ENCODE measurements around the gene OR5AU1.

Gene OR5AU1

DNA sequence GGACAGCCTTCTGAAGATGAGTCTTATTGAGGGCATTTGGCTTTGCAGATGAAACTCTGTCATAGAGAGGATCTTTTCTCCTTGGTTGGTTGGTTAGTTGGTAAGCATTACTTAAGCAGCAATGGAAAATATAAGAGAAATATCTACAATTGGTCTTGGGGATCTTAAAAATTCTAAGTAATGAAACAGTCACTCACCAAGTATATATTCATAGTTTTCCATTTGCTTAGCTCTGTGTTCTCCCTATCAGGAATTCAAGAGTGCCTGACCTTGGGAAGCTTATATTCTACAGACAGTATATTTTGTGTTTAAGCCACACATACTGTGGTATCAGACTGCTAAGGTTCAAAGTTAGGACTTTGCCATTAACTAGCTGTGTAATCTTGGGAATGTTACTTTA lies at the start of gene OR5AU1:
OR5AU1 (minus strand) TSS at position 101 of the 400 bp plus-strand sequence. CDS start 191 bp downstream, outside the sequence.
- no peak for DNase-seq (ENCODE audit: low spot score)

DNA sequence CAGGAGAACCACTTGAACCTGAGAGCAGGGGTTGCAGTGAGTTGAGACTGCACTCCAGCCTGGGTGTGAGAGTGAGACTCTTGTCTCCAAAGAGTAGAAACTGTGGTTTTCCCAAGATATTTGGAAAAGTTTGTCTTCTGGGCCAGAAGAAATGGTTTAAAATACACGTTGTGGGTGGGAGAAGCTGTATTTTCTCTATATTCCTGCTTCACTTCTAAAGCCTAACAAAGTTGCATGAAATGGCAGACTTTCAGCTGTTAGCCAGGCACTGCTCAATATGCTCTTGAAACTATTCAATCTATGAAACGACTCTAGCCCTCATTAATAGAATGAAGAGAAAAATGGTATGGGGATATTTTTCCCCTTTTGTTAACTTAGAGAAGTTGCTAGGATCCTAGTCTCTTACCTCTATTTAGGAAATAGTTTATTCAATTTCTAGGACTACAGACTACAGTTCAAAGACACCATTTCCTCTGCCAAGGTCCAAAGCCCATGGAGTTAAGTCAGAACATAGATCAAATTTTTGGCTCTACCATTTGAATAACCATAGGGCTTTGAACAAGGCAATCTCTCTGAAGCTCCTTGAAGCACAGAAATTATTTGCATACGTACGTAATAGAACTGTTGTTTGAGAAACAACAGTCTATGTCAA lies 49.3 kb upstream of the OR5AU1 start:
- DNase-seq (ENCODE audit: low spot score): no peak

DNA sequence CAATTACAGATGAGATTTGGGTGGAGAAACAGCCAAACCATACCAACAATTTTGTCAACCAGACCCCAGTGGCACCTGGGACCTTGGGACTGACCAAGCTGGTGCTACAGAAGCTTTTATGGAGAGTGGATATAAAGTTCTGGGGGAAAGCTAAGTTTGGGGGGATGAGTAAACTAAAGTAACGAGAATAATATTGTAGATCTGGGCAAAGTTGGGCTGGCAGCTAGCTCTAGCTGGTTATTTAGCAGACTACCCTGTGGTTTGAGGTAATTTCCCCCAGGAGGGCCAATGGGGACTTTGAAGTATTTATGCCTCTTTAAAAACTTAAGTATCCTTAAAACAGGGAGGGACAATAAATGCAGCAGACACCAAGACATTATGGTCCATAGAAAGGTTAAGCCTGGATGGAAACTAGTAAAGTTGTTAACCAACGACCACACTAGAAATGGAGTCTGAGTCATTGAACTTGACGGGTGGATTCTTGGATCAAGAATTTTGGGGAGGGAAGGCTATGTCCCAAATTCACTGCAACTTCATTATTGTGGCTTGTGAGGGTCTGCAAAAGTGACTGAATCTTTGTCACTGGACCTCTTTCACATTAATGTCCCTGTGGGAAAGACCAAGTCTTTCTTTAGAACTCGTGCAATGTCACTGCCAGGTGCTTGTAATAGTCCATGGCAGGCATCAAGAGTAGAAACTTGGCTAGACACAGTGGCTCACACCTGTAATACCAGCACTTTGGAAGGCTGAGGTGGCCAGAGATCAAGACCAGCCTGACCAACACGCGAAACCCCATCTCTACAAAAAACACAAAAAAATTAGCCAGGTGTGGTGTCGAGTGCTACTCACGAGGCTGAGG lies 48.5 kb upstream of the OR5AU1 start:
- DNase-seq (ENCODE audit: low spot score): no peak

GRCh38 chr14:21203470-21204166 lies 47.8 kb upstream of the OR5AU1 start:
- no peak for DNase-seq (ENCODE audit: low spot score)

DNA sequence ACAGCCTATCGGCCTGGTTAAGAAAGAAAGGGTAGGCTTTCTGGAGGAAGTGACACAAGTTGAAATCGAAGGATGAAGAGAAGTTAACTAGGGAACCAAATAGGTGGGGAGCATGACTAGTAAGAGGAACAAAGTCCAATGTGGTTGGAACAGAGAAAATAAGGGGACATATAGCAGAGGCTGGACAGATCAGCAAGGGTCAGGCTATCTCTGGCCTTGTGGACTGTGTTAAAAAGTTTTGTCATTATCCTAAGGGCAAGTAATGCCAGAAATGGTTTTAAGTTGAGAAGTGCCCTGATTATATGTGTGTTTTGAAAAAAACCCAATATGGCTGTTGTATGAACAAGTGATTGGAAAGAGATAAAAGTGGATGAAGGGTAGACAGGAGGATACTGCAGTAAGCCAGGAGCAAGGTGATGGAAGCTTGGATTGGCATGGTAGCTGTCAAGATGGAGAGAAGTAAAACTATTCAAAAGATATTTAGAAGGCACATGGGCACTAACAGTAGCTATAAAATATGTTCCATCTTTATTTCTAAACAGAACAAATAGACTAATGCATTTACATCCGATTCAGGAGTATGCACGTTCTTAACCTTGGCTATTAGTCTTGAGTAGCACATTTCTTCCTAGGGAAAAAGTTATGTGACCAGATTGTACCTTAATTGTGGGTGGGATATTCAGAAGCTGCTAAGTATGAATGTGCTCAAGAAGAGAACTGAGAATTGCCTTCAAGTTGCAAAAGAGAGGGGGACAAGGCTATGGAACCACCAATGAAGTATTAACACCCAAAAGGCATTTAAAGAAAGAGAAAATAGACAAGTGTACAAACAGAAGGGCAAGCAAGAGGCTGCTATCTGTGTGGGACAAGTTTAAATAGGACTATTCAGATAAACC lies 46.8 kb upstream of the OR5AU1 start:
- DNase-seq (ENCODE audit: low spot score): no peak

GRCh38 chr14:21201732-21202462 lies 46.0 kb upstream of the OR5AU1 start:
- no peak for DNase-seq (ENCODE audit: low spot score)

GRCh38 chr14:21200752-21201461 lies 45.0 kb upstream of the OR5AU1 start:
- DNase-seq (ENCODE audit: low spot score): no peak

DNA sequence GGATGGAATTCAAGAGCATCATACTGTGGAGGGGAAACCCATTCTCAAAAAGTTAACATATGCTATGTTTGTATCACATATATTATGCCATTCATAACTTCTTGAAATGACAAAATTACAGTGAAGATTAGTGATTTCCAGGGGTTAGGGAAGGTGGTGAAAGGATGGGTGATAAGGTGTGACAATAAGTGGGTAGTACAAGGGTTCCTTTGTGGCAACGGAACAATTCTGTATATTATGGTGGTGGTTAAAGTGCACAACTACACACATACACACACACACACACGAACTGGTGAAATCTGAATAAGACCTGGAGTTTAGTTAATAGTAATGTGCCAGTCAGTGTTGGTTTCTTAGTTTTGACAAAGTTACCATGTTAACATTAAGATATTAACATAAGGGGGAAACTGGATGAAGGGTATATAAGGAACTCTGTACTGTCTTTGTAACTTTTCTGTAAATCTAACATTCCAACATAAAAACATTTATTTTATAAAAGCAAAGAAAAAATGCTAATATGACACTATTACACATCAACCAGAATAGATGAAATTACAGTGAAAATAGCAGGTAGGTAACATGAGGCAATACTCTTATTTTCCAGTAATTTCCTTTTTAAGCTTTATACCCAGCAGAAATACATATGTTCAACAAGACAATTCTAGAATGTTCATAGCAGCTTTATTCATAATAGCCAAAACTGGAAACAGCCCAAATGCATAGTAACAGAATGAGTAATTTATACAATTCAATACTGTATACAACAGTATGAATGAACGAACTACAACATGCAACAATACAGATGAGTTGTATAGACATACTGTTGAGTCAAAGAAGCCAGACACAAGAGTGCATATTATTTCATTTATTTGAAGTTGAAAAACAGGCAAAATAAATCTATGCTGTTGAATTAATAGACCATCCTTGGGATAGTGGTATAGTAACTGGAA lies 44.0 kb upstream of the OR5AU1 start:
- DNase-seq (ENCODE audit: low spot score): no peak

DNA sequence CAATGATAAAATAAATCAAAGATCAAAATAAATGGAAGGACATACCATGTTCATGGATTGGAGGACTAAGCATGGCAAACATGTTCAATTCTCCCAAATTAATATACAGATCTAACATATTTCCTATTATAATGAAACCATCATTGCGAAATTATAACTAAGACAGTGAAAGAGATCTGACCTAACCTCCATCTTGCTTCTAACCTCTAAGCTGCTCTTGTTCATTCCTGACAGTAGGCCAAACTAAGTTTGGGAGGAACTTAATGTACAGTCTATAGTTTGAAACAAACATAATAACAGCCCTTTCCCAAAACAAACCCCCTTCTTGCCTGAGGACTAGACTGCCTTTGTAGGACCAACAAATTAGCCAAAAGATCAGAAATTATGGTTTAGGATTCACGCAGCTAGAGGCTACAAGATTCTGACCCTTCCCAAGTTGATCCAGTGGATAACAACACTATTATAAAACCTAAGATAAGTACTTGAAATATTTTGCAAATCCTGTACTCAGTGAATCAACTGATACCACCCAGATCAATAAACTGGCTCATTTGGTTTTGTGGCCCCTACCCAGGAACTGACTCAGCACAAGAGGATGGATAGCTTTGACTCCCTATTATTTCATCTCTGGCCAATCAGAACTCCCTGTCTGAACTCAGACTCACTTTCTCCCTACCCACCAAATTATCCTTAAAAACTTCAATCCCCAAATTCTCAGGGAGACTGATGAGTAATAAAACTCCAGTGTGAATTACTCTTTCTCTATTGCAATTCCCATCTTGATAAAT lies 41.7 kb upstream of the OR5AU1 start:
- DNase-seq (ENCODE audit: low spot score): no peak

DNA sequence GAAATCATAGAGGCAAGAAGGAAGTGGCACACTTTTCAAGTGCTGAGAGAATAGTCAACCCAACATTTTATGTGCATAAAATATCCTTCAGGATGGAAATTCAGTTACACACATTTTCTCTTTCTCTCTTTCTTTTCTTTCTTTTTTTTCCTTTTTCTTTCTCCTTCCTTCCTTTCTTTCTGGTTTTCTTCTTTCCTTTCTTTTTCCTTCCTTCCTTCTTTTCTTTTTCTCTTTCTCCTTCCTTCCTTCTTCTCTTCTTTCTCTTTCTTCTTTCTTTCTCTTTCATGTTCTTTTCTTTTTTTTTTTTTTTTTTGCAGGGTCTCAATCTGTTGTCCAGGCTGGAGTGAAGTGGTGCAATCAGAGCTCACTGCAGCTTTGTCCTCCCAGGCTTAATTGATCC lies 38.7 kb upstream of the OR5AU1 start:
- no peak for DNase-seq (ENCODE audit: low spot score)

DNA sequence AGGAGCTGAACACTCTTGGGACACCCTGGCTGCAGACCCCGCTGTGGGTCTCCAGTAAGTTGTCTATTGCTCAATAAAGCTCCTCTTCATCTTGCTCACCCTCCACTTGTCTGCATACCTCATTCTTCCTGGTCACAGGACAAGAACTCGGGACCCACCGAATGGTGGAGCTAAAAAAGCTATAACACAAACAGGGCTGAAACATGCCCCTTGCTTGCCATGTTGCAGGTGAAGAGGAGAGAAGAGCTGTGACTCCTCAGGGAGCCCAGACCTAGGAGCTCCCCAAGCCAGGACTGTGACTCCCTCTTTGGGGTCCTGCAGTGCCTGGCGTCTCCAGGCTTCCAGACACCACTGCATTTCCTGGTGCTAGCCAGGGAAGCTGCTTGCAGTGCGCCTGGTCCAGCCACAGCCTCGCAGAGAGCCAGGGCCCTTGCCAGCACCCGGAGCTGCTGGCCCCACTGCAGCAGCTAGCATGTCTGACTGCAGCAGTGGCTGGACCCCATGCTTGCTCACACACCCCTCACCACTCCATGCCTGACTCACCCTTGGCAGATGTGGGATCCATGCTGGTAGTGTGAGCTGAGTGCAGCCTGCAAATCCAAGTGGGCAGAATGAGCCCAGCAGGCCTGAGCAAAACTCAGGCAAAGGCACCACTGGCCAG lies 37.1 kb upstream of the OR5AU1 start:
- DNase-seq (ENCODE audit: low spot score): no peak

DNA sequence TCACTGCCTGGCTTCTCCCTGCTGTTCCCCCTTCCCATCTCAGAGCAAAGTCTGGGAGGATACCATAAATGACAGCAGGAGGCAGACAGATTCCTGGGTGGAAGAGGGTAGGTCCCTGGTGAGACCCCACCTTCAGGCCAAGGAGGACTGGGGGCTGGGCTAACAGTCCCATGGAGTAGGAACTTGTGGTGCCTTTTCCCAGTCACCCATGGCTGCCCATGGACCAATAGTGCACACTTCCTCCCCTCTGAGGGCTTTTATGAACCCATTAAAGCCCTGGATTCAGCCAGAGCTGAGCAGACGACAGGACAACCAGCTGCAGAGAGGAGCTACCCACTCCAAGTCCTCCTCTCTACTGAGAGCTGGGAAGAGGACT lies 36.6 kb upstream of the OR5AU1 start:
- no peak for DNase-seq (ENCODE audit: low spot score)

- peak; percentile 64 for DNase-seq (ENCODE audit: low spot score)
Measured at GRCh38 chr14:21191809-21192446, 36.1 kb upstream of the OR5AU1 start.

DNA sequence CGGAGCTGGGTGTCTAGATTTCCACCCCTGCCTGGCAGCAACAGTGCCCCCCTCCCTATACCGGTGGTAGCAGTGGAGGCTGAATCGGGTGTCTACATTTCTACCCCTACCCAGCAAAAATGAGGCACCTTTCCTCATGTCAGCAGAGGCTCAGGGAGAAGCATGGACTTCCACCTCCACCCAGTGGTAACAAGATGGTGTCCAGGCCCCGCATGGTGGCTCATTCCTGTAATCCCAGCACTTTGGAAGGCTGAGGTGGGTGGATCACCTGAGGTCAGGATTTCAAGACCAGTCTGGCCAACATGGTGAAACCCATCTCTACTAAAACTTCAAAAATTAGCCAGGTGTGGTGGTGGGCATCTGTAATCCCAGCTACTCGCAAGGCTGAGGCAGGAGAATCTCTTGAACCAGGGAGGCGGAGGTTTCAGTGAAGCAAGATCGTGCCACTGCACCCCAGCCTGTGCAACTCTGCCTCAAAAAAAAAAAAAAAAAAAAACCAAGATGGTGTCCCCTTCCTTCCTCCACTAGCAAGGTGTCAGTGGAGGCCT lies 35.5 kb upstream of the OR5AU1 start:
- DNase-seq (ENCODE audit: low spot score): no peak

DNA sequence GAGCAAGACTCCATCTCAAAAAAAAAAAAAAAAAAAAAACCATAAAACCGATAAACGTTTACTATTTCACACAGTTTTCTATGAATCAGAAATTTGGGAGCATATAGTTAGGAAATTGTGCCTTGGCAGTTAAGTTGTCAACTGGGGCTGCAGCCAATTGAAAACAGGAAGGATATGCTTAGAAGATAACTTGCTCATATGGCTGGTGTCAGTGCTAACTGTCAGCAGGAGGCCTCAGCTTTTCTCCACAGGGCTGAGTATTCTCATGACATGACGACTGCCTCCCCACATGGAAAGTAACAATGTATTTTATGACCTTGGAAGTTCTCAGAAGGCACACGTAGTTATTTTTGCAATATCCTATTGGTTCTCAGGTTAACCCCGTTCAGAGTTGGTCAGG lies 29.6 kb upstream of the OR5AU1 start:
- DNase-seq (ENCODE audit: low spot score): no peak

DNA sequence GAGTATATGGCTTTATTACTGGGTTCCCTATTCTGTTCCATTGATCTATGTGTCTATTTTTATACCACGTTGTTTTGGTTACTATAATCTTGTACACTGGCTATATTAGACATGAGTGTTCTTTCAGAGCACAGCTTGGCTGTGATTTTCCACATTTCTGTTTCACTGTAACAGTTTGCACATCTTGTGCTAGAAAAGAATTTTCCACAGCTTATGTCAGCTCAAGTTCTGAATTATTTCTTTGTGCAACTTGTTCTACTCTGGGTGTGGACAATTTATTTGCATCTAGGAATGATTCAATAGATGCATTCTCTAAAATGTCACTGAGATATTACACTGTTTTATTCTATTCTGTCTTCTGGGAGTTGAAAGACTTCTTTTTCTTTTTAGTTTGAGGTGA lies 28.4 kb upstream of the OR5AU1 start:
- DNase-seq (ENCODE audit: low spot score): no peak

DNA sequence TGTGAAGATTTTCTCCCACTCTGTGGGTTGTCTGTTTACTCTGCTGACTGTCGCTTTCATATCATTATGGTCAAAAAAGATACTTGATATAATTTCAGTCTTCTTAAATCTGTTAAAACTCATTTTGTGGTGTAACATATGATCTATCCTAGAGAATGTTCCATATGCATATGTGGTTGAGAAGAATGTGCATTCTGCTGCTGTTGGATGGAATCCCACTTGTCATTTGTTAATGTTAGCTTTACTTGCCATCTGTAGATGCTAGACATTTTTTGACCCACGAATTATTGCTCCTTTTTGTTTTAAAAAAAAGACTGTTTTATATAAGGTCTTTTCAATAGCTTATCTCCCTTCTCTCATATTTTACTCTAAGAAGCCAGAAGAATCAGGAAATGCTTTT lies 26.3 kb upstream of the OR5AU1 start:
- DNase-seq (ENCODE audit: low spot score): no peak
